GM21717 (cell line): ENCODE measurements around the gene STRIP1.
A peak's percentile ranks its signal among the peaks of the same experiment; 100 is the strongest.
"Not testable (repeated sequence)": the region's sequence is repeated elsewhere in the genome, so short reads cannot be mapped to it uniquely, and the experiment has no call there.

Experiments used
- ATAC-seq: cut with Tn5 transposase; IDR thresholded peaks from one replicate; pipeline ENCODE4 v1.9.1; 2021; ENCODE audit warnings: mild to moderate bottlenecking, moderate library complexity; ENCODE audit not compliant: unreplicated experiment

STRIP1 gene

GRCh38 chr1:110007046-110007830, 27.2 kb upstream of the STRIP1 start:
- no peak for ATAC-seq

- no peak for ATAC-seq
These were observed 25.4 kb upstream of the STRIP1 start for GRCh38 chr1:110008971-110009565.

GRCh38 chr1:110011527-110012041, 22.8 kb upstream of the STRIP1 start:
- peak; percentile 95 for ATAC-seq

- peak; percentile 59 for ATAC-seq
These were observed 22.2 kb upstream of the STRIP1 start for GRCh38 chr1:110012100-110012780.

GRCh38 chr1:110017792-110018191, 16.6 kb upstream of the STRIP1 start:
- ATAC-seq, result no peak

GRCh38 chr1:110018396-110018795, 16.0 kb upstream of the STRIP1 start:
- no peak for ATAC-seq

- no peak for ATAC-seq
These were observed 14.7 kb upstream of the STRIP1 start for GRCh38 chr1:110019770-110020169.

GRCh38 chr1:110021285-110021684, 13.1 kb upstream of the STRIP1 start:
- ATAC-seq, result no peak

GRCh38 chr1:110024613-110025012, 9.8 kb upstream of the STRIP1 start:
- no peak for ATAC-seq

- not testable (repeated sequence) for ATAC-seq
These were observed 3.7 kb upstream of the STRIP1 start for GRCh38 chr1:110030687-110031086.

- no peak for ATAC-seq
These were observed 2.1 kb upstream of the STRIP1 start for GRCh38 chr1:110032327-110032726.

GRCh38 chr1:110033421-110033820, 1.0 kb upstream of the STRIP1 start:
- ATAC-seq, result no peak

GRCh38 chr1:110034040-110034450, 379 bp upstream of the STRIP1 start:
- ATAC-seq, result no peak

GRCh38 chr1:110035236-110035752, 870 bp downstream of the STRIP1 start:
- no peak for ATAC-seq

- no peak for ATAC-seq
These were observed 3.8 kb downstream of the STRIP1 start for GRCh38 chr1:110038271-110038670.

GRCh38 chr1:110039641-110040040, 5.2 kb downstream of the STRIP1 start:
- no peak for ATAC-seq

- ATAC-seq, result no peak
These were observed 6.1 kb downstream of the STRIP1 start for GRCh38 chr1:110040548-110040947.

GRCh38 chr1:110043016-110043415, 8.6 kb downstream of the STRIP1 start:
- ATAC-seq, result no peak

GRCh38 chr1:110047463-110047862, 13.0 kb downstream of the STRIP1 start:
- ATAC-seq, result no peak

GRCh38 chr1:110048240-110048639, 13.8 kb downstream of the STRIP1 start:
- ATAC-seq, result no peak

GRCh38 chr1:110048923-110049601, 14.6 kb downstream of the STRIP1 start:
- ATAC-seq, result no peak
